ENCODE data around the gene PCSK6.

PCSK6 gene

GRCh38 chr15:101528108-101528916 lies 38.8 kb upstream of the PCSK6 start:
- Mint-ChIP-seq H3K27ac (no peak overlapping the region), H3K36me3 (ENCODE audit: low read depth) (no peaks in the 10 kb centered on the region), H3K4me1 (ENCODE audit: low read depth) (no peaks in the 10 kb centered on the region), H3K4me3 (no peak overlapping the region), H3K9me3 (no peaks in the 10 kb centered on the region), H3K27me3 (peaks cover 16% of the 10 kb centered on the region)
- no peak for DNase-seq

GRCh38 chr15:101526890-101527289 lies 37.4 kb upstream of the PCSK6 start:
- peaks cover 22% of the 10 kb centered on the region for H3K27me3 Mint-ChIP-seq
- no peaks in the 10 kb centered on the region for H3K4me1 Mint-ChIP-seq (ENCODE audit: low read depth)
- no peak overlapping the region for H3K4me3 Mint-ChIP-seq
- H3K36me3 Mint-ChIP-seq (ENCODE audit: low read depth) = no peaks in the 10 kb centered on the region
- no peaks in the 10 kb centered on the region for H3K9me3 Mint-ChIP-seq
- no peak overlapping the region for H3K27ac Mint-ChIP-seq
- DNase-seq = no peak

GRCh38 chr15:101526442-101526841 lies 36.9 kb upstream of the PCSK6 start:
- H3K4me1 Mint-ChIP-seq (ENCODE audit: low read depth) = peaks cover 3% of the 10 kb centered on the region
- no peaks in the 10 kb centered on the region for H3K36me3 Mint-ChIP-seq (ENCODE audit: low read depth)
- H3K9me3 Mint-ChIP-seq = no peaks in the 10 kb centered on the region
- no peak overlapping the region for H3K4me3 Mint-ChIP-seq
- no peak overlapping the region for H3K27ac Mint-ChIP-seq
- no peak for DNase-seq
- H3K27me3 Mint-ChIP-seq = peaks cover 22% of the 10 kb centered on the region

GRCh38 chr15:101526021-101526420 lies 36.5 kb upstream of the PCSK6 start:
- H3K27ac Mint-ChIP-seq = no peak overlapping the region
- H3K4me3 Mint-ChIP-seq = no peak overlapping the region
- peaks cover 22% of the 10 kb centered on the region for H3K27me3 Mint-ChIP-seq

GRCh38 chr15:101525087-101525669 lies 35.7 kb upstream of the PCSK6 start:
- Mint-ChIP-seq H3K27ac (no peak overlapping the region), H3K4me1 (ENCODE audit: low read depth) (peaks cover 4% of the 10 kb centered on the region), H3K27me3 (peaks cover 23% of the 10 kb centered on the region), H3K9me3 (no peaks in the 10 kb centered on the region), H3K36me3 (ENCODE audit: low read depth) (no peaks in the 10 kb centered on the region), H3K4me3 (no peak overlapping the region)
- DNase-seq = no peak

More at GRCh38 chr15:101526021-101526420, 36.5 kb upstream of the PCSK6 start:
- DNase-seq = no peak
- Mint-ChIP-seq H3K9me3 (no peaks in the 10 kb centered on the region), H3K4me1 (ENCODE audit: low read depth) (peaks cover 4% of the 10 kb centered on the region), H3K36me3 (ENCODE audit: low read depth) (no peaks in the 10 kb centered on the region)

GRCh38 chr15:101523560-101523940 lies 34.0 kb upstream of the PCSK6 start:
- H3K9me3 Mint-ChIP-seq = peaks cover 10% of the 10 kb centered on the region
- DNase-seq = no peak
- H3K27ac Mint-ChIP-seq = no peak overlapping the region
- peaks cover 26% of the 10 kb centered on the region for H3K27me3 Mint-ChIP-seq
- H3K4me3 Mint-ChIP-seq = no peak overlapping the region
- H3K36me3 Mint-ChIP-seq (ENCODE audit: low read depth) = no peaks in the 10 kb centered on the region
- peaks cover 4% of the 10 kb centered on the region for H3K4me1 Mint-ChIP-seq (ENCODE audit: low read depth)

GRCh38 chr15:101522621-101523559 lies 33.4 kb upstream of the PCSK6 start:
- Mint-ChIP-seq H3K36me3 (ENCODE audit: low read depth) (no peaks in the 10 kb centered on the region), H3K4me3 (no peak overlapping the region), H3K9me3 (peaks cover 14% of the 10 kb centered on the region), H3K4me1 (ENCODE audit: low read depth) (peaks cover 4% of the 10 kb centered on the region), H3K27me3 (peaks cover 26% of the 10 kb centered on the region), H3K27ac (no peak overlapping the region)
- DNase-seq = no peak

GRCh38 chr15:101522091-101522490 lies 32.6 kb upstream of the PCSK6 start:
- Mint-ChIP-seq H3K36me3 (ENCODE audit: low read depth) (no peaks in the 10 kb centered on the region), H3K4me3 (no peak overlapping the region), H3K9me3 (peaks cover 17% of the 10 kb centered on the region), H3K27ac (no peak overlapping the region), H3K27me3 (peaks cover 26% of the 10 kb centered on the region), H3K4me1 (ENCODE audit: low read depth) (peaks cover 4% of the 10 kb centered on the region)
- DNase-seq = no peak

- H3K9me3 Mint-ChIP-seq = peaks cover 22% of the 10 kb centered on the region
- peaks cover 26% of the 10 kb centered on the region for H3K27me3 Mint-ChIP-seq
- H3K4me1 Mint-ChIP-seq (ENCODE audit: low read depth) = peaks cover 4% of the 10 kb centered on the region
- H3K4me3 Mint-ChIP-seq = no peak overlapping the region
- no peak for DNase-seq
- H3K27ac Mint-ChIP-seq = no peak overlapping the region
- H3K36me3 Mint-ChIP-seq (ENCODE audit: low read depth) = no peaks in the 10 kb centered on the region
Observed at GRCh38 chr15:101521591-101521990, 32.1 kb upstream of the PCSK6 start.

- H3K27ac Mint-ChIP-seq = no peak overlapping the region
- no peak for DNase-seq
- no peak overlapping the region for H3K4me3 Mint-ChIP-seq
- peaks cover 4% of the 10 kb centered on the region for H3K4me1 Mint-ChIP-seq (ENCODE audit: low read depth)
- no peaks in the 10 kb centered on the region for H3K36me3 Mint-ChIP-seq (ENCODE audit: low read depth)
- peaks cover 23% of the 10 kb centered on the region for H3K27me3 Mint-ChIP-seq
- peaks cover 26% of the 10 kb centered on the region for H3K9me3 Mint-ChIP-seq
Observed at GRCh38 chr15:101521069-101521468, 31.6 kb upstream of the PCSK6 start.

- H3K4me3 Mint-ChIP-seq = no peak overlapping the region
- peaks cover 4% of the 10 kb centered on the region for H3K4me1 Mint-ChIP-seq (ENCODE audit: low read depth)
- H3K27me3 Mint-ChIP-seq = peaks cover 23% of the 10 kb centered on the region
- no peak overlapping the region for H3K27ac Mint-ChIP-seq
- no peak for DNase-seq
- no peaks in the 10 kb centered on the region for H3K36me3 Mint-ChIP-seq (ENCODE audit: low read depth)
- peaks cover 32% of the 10 kb centered on the region for H3K9me3 Mint-ChIP-seq
Observed at GRCh38 chr15:101520395-101520794, 30.9 kb upstream of the PCSK6 start.

- H3K36me3 Mint-ChIP-seq (ENCODE audit: low read depth) = no peaks in the 10 kb centered on the region
- no peak for DNase-seq
- H3K4me1 Mint-ChIP-seq (ENCODE audit: low read depth) = peaks cover 4% of the 10 kb centered on the region
- no peak overlapping the region for H3K4me3 Mint-ChIP-seq
- H3K27me3 Mint-ChIP-seq = peaks cover 20% of the 10 kb centered on the region
- H3K27ac Mint-ChIP-seq = no peak overlapping the region
- peaks cover 35% of the 10 kb centered on the region for H3K9me3 Mint-ChIP-seq
Observed at GRCh38 chr15:101517504-101517903, 28.0 kb upstream of the PCSK6 start.

- H3K27me3 Mint-ChIP-seq = peaks cover 11% of the 10 kb centered on the region
- no peak overlapping the region for H3K4me3 Mint-ChIP-seq
- no peaks in the 10 kb centered on the region for H3K36me3 Mint-ChIP-seq (ENCODE audit: low read depth)
- no peak overlapping the region for H3K27ac Mint-ChIP-seq
- H3K4me1 Mint-ChIP-seq (ENCODE audit: low read depth) = no peaks in the 10 kb centered on the region
- H3K9me3 Mint-ChIP-seq = peaks cover 29% of the 10 kb centered on the region
- DNase-seq = no peak
Observed at GRCh38 chr15:101514318-101514717, 24.8 kb upstream of the PCSK6 start.

GRCh38 chr15:101511717-101512116 lies 22.2 kb upstream of the PCSK6 start:
- no peak for DNase-seq
- Mint-ChIP-seq H3K27ac (no peak overlapping the region), H3K36me3 (ENCODE audit: low read depth) (no peaks in the 10 kb centered on the region), H3K27me3 (peaks cover 11% of the 10 kb centered on the region), H3K4me1 (ENCODE audit: low read depth) (no peaks in the 10 kb centered on the region), H3K4me3 (no peak overlapping the region), H3K9me3 (peaks cover 14% of the 10 kb centered on the region)

All from activated T-cell treated with anti-CD3 and anti-CD28 coated beads, Interleukin-2, amount 50 U/mL, for 24 hours (primary cell).